Spinal cord (tissue), 10 donors: ENCODE data around the gene ADPRHL1. TPM values are rescaled to one million over a fixed set of nuclear protein-coding genes. Genes with fewer than 3 reads are reported as not detected.

Experiments
- DNase-seq, 6 donors: peaks; one replicate each; pipeline versions ENCODE4 v3.0.0 to v3.0.0-alpha.2; 2013 to 2015; ENCODE audit warnings: low spot score in 6 of 6, low read depth in 4 of 6
- H3K27ac ChIP-seq: one replicate; pipeline ENCODE4 v1.5.1; 2013; ENCODE audit warnings: low read depth, low read length, control low read depth
- H3K27me3 ChIP-seq: one replicate; pipeline ENCODE4 v1.6.1; 2013; ENCODE audit warnings: low read length; ENCODE audit not compliant: control insufficient read depth, insufficient read depth
- H3K36me3 ChIP-seq: one replicate; pipeline ENCODE4 v1.6.1; 2013; ENCODE audit warnings: low read length; ENCODE audit not compliant: control insufficient read depth, insufficient read depth
- H3K4me1 ChIP-seq: one replicate; pipeline ENCODE4 v1.6.1; 2013; ENCODE audit warnings: low read length; ENCODE audit not compliant: control insufficient read depth, insufficient read depth
- H3K4me3 ChIP-seq: one replicate; pipeline ENCODE4 v1.5.1; 2013; ENCODE audit warnings: low read depth, low read length, control low read depth
- H3K9me3 ChIP-seq: one replicate; pipeline ENCODE4 v1.6.1; 2013; ENCODE audit warnings: low read length; ENCODE audit not compliant: control insufficient read depth, insufficient read depth
- WGBS: methylation state at CpG from one replicate; pipeline ENCODE4 v1.1.5; 2013; ENCODE audit warnings: missing lambda C conversion rate; ENCODE audit not compliant: insufficient coverage; 5-methylcytosine and 5-hydroxymethylcytosine counted together
- polyA plus RNA-seq, 2 donors: library from polyadenylated mRNA; unstranded; fragments of 120-200 nt; gene quantifications; one replicate each; pipeline ENCODE4 v1.2.1, GENCODE V29; 2013; ENCODE audit not compliant: insufficient read length in 2 of 2
- total RNA-seq, 2 donors: library from RNA; depleted of rRNA in 1 of 2; stranded (reverse); fragments of 120-200 nt in 1 of 2; fragments of >200 nt in 1 of 2; gene quantifications; one replicate each; pipeline versions ENCODE4 v1.2.3 to v1.2.4, GENCODE V29; 2013 to 2014
- donor health status: healthy.

ADPRHL1 gene
- total and polyA plus RNA-seq, 4 donors = 3.1 to 7.2 (median 4.4) TPM

GRCh38 chr13:113407531-113408393 is 45.5 kb downstream of the ADPRHL1 start:
- no peak overlapping the region for H3K4me3 ChIP-seq
- H3K36me3 ChIP-seq = peaks cover 11% of the 10 kb centered on the region
- no peaks in the 10 kb centered on the region for H3K9me3 ChIP-seq
- 88% methylated on average over 39 of the region's 41 CpGs for WGBS
- H3K27ac ChIP-seq = no peak overlapping the region
- no peak for DNase-seq
- peaks cover 34% of the 10 kb centered on the region for H3K4me1 ChIP-seq
- H3K27me3 ChIP-seq = no peaks in the 10 kb centered on the region

GRCh38 chr13:113407103-113407530 is 46.2 kb downstream of the ADPRHL1 start:
- peaks cover 11% of the 10 kb centered on the region for H3K36me3 ChIP-seq
- H3K9me3 ChIP-seq = no peaks in the 10 kb centered on the region
- no peak overlapping the region for H3K27ac ChIP-seq
- H3K4me1 ChIP-seq = peaks cover 34% of the 10 kb centered on the region
- H3K4me3 ChIP-seq = no peak overlapping the region
- 87% methylated on average over 21 of the region's 21 CpGs for WGBS
- DNase-seq = no peak
- H3K27me3 ChIP-seq = no peaks in the 10 kb centered on the region

- no peaks in the 10 kb centered on the region for H3K27me3 ChIP-seq
- peaks cover 34% of the 10 kb centered on the region for H3K4me1 ChIP-seq
- no peak for DNase-seq
- peaks cover 11% of the 10 kb centered on the region for H3K36me3 ChIP-seq
- no peak overlapping the region for H3K4me3 ChIP-seq
- H3K9me3 ChIP-seq = no peaks in the 10 kb centered on the region
- WGBS = 62% methylated on average over 26 of the region's 28 CpGs
- H3K27ac ChIP-seq = no peak overlapping the region
These were observed 46.8 kb downstream of the ADPRHL1 start for GRCh38 chr13:113406321-113407102.

GRCh38 chr13:113405481-113406300 is 47.6 kb downstream of the ADPRHL1 start:
- Histone ChIP-seq H3K36me3 (peaks cover 11% of the 10 kb centered on the region), H3K9me3 (no peaks in the 10 kb centered on the region), H3K4me1 (peaks cover 40% of the 10 kb centered on the region), H3K27ac (no peak overlapping the region), H3K4me3 (no peak overlapping the region), H3K27me3 (no peaks in the 10 kb centered on the region)
- WGBS = 87% methylated on average over 28 of the region's 38 CpGs
- no peak for DNase-seq

- Histone ChIP-seq H3K4me3 (no peak overlapping the region), H3K4me1 (peaks cover 33% of the 10 kb centered on the region), H3K27me3 (no peaks in the 10 kb centered on the region), H3K9me3 (no peaks in the 10 kb centered on the region), H3K36me3 (peaks cover 11% of the 10 kb centered on the region), H3K27ac (no peak overlapping the region)
- no peak for DNase-seq
- 84% methylated on average over 29 of the region's 34 CpGs for WGBS
These were observed 48.4 kb downstream of the ADPRHL1 start for GRCh38 chr13:113404723-113405471.

GRCh38 chr13:113404366-113404722 is 48.9 kb downstream of the ADPRHL1 start:
- no peak overlapping the region for H3K27ac ChIP-seq
- WGBS = 95% methylated on average over 2 of the region's 2 CpGs
- peaks cover 32% of the 10 kb centered on the region for H3K4me1 ChIP-seq
- no peak for DNase-seq
- H3K36me3 ChIP-seq = peaks cover 11% of the 10 kb centered on the region
- no peaks in the 10 kb centered on the region for H3K27me3 ChIP-seq
- no peak overlapping the region for H3K4me3 ChIP-seq
- H3K9me3 ChIP-seq = no peaks in the 10 kb centered on the region

GRCh38 chr13:113403255-113404104 is 49.8 kb downstream of the ADPRHL1 start:
- DNase-seq = no peak
- peaks cover 36% of the 10 kb centered on the region for H3K4me1 ChIP-seq
- H3K36me3 ChIP-seq = peaks cover 11% of the 10 kb centered on the region
- H3K27me3 ChIP-seq = no peaks in the 10 kb centered on the region
- H3K4me3 ChIP-seq = no peak overlapping the region
- H3K27ac ChIP-seq = no peak overlapping the region
- H3K9me3 ChIP-seq = no peaks in the 10 kb centered on the region
- 86% methylated on average over 32 of the region's 32 CpGs for WGBS

- H3K36me3 ChIP-seq = peaks cover 8% of the 10 kb centered on the region
- peaks cover 36% of the 10 kb centered on the region for H3K4me1 ChIP-seq
- WGBS = 90% methylated on average over 31 of the region's 33 CpGs
- H3K27ac ChIP-seq = no peak overlapping the region
- H3K27me3 ChIP-seq = no peaks in the 10 kb centered on the region
- no peaks in the 10 kb centered on the region for H3K9me3 ChIP-seq
- no peak for DNase-seq
- no peak overlapping the region for H3K4me3 ChIP-seq
These were observed 50.6 kb downstream of the ADPRHL1 start for GRCh38 chr13:113402471-113403254.
